Lower leg skin (tissue), 3 donors: ENCODE data around the gene FCAMR.

Source experiments
- POLR2A ChIP-seq, 2 donors: fragments of 450-650 bp; IDR thresholded peaks; one replicate each; pipeline ENCODE4 v1.6.1; 2016 to 2017; ENCODE audit warnings: antibody characterized with exemption in 2 of 2, mild to moderate bottlenecking in 1 of 2, moderate library complexity in 1 of 2
- TF ChIP-seq, protein P1 (sequence below), 3 donors: fragments of 450-650 bp; IDR thresholded peaks; one replicate each; pipeline ENCODE4 v1.5.1; 2016; ENCODE audit warnings: antibody characterized with exemption in 3 of 3, mild to moderate bottlenecking in 3 of 3, moderate library complexity in 2 of 3

DNA sequence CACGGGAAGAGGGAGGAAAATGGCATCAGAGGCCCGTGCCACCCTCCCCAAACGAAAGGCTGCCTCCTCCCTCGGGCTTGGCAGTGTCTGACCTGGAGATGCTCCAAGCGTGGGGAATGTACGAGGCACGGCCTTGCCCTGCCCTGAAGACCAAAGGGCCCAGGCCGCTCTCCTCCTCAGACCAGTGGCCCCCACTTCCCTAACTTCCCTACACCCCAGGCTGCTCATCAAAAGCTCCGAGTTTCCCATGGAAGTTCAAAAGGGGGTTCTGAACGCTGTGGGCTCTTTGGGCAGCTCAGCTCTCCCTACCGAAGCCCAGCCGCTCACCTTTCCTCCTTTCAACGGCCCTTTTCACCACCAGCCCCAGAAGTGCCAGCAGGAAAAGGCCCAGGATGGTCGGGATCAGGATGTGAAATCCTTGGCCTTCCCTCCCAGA, 60.4 kb downstream of the FCAMR start:
- TF ChIP-seq, protein P1, sequence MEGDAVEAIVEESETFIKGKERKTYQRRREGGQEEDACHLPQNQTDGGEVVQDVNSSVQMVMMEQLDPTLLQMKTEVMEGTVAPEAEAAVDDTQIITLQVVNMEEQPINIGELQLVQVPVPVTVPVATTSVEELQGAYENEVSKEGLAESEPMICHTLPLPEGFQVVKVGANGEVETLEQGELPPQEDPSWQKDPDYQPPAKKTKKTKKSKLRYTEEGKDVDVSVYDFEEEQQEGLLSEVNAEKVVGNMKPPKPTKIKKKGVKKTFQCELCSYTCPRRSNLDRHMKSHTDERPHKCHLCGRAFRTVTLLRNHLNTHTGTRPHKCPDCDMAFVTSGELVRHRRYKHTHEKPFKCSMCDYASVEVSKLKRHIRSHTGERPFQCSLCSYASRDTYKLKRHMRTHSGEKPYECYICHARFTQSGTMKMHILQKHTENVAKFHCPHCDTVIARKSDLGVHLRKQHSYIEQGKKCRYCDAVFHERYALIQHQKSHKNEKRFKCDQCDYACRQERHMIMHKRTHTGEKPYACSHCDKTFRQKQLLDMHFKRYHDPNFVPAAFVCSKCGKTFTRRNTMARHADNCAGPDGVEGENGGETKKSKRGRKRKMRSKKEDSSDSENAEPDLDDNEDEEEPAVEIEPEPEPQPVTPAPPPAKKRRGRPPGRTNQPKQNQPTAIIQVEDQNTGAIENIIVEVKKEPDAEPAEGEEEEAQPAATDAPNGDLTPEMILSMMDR (IDR thresholded peaks at IDR 0.05): no peak
- no peak for TF ChIP-seq POLR2A (IDR thresholded peaks at IDR 0.05)
